HTERT RPE-1 (cell line): Measurements from ENCODE around the gene NOC4L.

Experiments
- in situ Hi-C: fragments of 300-500 bp; cut with MboI; formaldehyde crosslinking; loops from 4 replicates; pipeline ENCODE4 v1.14.3; 2020; ENCODE audit warnings: low sequenced_read_pairs

Gene NOC4L

DNA sequence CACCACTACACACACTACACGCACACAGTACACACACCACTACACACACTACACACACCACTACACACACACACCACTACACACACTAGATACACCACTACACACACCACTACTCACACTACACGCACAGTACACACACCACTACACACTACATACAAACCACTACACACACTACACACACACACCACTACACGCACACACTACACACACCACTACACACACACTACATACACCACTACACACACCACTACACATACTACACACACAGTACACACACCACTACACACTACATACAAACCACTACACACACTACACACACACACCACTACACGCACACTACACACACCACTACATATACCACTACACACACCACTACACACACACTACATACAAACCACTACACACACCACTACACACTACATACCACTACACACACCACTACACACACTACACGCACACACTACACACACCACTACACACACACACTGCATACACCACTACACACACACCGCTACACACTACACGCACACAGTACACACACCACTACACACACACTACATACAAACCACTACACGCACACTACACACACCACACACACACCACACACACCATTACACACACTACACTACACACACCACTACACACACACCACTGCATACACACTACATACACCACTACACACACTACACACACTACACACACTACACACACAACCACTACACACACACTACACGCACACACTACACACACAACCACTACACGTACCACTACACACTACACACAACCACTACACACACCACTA is 11.7 kb downstream of the NOC4L start:
- in situ Hi-C loops = no loop called here

GRCh38 chr12:132156573-132157325 is 12.5 kb downstream of the NOC4L start:
- in situ Hi-C loops = no loop called here

GRCh38 chr12:132157733-132158409 is 13.6 kb downstream of the NOC4L start:
- in situ Hi-C loops = no loop called here

- in situ Hi-C loops = no loop called here
These were observed 14.7 kb downstream of the NOC4L start for GRCh38 chr12:132158677-132159554.

- in situ Hi-C loops = no loop called here
These were observed 15.3 kb downstream of the NOC4L start for GRCh38 chr12:132159555-132160003.

DNA sequence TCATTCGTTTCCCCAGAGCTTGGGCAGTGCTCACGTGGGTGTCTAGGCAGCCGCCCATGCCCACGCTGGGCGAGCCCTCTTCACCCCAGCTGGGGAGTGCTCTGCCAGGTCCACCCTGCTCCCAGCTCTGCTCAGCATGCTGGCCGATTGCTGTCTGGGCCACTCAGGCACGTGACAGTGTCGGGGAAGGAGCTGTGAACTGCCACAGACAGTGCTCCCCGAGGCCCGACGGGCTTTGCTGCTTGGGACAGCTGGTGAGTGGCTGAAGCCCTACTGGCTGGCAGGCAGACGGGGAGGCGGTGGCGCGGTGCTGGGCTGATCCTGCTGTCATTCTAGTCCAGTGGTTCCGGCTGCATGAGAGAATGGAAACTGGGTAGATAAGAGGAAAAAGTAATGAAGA is 15.8 kb downstream of the NOC4L start:
- in situ Hi-C loops = no loop called here

- in situ Hi-C loops = no loop called here
These were observed 16.4 kb downstream of the NOC4L start for GRCh38 chr12:132160601-132161035.

DNA sequence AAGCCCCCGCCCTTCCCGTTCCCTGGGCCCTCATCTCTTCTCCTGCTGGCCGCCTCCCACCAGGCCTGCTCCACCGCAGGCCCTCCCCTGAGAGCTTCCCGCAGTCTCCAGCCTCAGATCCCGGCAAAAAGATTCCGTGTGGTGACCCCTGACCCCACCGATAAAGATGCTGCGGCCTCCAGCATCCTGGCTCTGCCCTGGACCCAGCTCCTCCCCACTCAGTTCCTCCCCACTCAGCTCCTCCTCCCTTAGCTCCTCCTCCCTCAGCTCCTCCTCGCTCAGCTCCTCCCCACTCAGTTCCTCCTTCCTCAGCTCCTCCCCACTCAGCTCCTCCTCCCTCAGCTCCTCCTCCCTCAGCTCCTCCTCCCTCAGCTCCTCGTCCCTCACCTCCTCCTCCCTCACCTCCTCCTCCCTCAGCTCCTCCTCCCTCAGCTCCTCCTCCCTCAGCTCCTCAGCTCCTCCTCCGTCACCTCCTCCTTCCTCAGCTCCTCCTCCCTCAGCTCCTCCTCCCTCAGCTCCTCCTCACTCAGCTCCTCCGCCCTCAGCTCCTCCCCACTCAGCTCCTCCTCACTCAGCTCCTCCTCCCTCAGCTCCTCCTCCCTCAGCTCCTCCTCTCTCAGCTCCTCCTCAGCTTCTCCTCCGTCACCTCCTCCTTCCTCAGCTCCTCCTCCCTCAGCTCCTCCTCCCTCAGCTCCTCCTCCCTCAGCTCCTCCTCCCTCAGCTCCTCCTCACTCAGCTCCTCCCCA is 17.0 kb downstream of the NOC4L start:
- in situ Hi-C loops = no loop called here

GRCh38 chr12:132161796-132162507 is 17.7 kb downstream of the NOC4L start:
- in situ Hi-C loops = no loop called here

- in situ Hi-C loops = no loop called here
These were observed 18.3 kb downstream of the NOC4L start for GRCh38 chr12:132162508-132163031.

- in situ Hi-C loops = no loop called here
These were observed 19.0 kb downstream of the NOC4L start for GRCh38 chr12:132163041-132163910.

DNA sequence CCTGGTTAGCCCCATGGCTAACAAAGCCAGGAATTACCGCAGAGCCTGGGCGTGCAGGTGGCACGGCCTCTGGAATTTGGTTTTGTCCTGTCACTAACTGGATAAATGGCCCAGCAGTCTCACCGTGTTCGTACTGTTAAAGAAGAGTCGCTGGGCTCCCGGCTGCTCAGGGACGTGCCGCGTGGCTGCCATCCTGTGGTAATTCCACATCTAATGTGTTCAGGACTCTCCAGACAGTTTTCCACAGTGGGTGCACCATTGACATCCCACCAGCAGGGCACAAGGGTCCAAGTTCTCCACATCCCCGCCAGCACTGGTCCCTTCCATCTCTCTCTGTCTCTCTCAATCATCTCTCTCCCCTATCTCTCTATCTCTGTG is 19.6 kb downstream of the NOC4L start:
- in situ Hi-C loops = no loop called here

DNA sequence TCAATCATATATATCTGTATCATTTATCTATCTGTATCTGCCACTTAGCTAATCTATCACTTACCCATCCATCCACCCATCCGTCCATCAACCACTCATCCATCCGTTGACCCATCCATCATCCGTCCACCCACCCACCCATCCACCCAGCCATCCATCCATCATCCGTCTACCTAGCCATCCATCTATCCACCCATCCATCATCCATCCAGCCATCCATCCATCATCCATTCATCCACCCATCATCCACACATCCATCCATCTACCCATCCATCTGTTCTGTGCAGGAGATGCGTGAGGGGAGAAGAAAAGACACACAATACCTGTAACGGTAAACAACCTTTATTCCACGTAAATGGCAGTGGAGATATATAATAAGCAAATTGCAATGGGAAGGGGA is 20.2 kb downstream of the NOC4L start:
- in situ Hi-C loops = no loop called here

DNA sequence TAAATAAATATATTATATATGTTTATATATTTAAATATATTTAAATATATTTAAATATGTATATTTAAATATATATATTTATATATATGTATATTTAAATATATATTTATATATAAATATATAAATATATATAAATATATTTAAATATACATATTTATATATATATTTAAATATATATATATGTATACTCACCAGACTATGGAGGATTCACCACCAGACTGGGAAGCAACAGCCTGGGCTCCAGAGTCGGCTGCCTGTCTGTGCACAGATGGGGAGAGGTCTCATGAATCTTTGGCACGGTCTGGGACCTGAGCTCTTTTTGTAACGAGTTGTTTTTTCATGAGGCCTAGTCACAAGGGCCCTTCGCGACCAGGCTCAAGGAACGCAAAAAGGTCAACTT is 21.3 kb downstream of the NOC4L start:
- in situ Hi-C loops = no loop called here

DNA sequence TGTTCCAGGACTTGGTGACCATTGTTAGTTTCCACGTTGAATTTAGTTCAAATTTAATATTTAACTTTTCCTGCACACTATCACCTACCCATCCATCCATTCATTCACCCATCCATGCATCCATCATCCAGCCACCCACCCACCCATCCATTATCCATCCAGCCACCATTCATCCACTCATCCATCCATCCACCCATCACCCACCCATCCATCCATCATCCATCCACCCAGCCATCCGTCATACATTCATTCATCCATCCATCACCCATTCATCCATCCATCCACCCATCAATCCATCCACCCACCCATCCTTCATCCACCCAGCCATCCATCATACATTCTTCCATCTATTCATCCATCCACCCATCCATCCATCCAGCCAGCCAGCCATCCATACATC is 21.8 kb downstream of the NOC4L start:
- in situ Hi-C loops = no loop called here

- in situ Hi-C loops = no loop called here
These were observed 22.7 kb downstream of the NOC4L start for GRCh38 chr12:132166801-132167591.

GRCh38 chr12:132167611-132168310 is 23.5 kb downstream of the NOC4L start:
- in situ Hi-C loops = no loop called here
